GM12864 (cell line): ENCODE data around the gene TTC4.

Experiments used
- DNase-seq: peaks from one replicate; pipeline ENCODE4 v3.0.0-alpha.2; 2011; ENCODE audit warnings: low read depth
- H3K4me3 ChIP-seq: 2 replicates; pipeline ENCODE4 v1.5.1; 2011; ENCODE audit warnings: mild to moderate bottlenecking, low read depth, low read length, control low read depth
- TF ChIP-seq, protein P1 (sequence below): IDR thresholded peaks from 2 replicates; pipeline ENCODE4 v1.5.1; 2011; ENCODE audit warnings: low read depth, mild to moderate bottlenecking, moderate library complexity, low read length, control low read depth, inconsistent platforms; ENCODE audit errors: missing control alignments

TTC4 gene

DNA sequence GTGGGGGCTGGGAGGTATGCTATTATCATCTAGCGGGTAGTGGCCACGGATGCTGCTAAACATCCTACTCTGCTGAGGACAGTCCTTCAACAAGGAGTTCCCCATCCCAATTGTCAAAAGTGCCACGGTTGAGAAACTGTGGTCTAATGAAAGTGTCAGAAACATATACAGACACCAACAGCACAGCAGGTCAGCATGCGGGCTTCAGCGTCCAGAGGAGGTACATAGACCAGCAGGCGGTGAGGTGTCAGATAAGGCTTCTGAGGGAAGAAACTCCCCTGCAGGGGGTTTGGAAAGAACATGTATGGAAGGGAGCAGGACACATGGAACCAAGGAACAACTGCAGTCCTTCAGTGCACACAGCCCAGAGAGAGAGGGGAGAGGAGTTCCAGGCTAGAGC, 4.8 kb upstream of the TTC4 start:
- H3K4me3 ChIP-seq, result no peak overlapping the region
- DNase-seq, result no peak
- TF ChIP-seq, protein P1, sequence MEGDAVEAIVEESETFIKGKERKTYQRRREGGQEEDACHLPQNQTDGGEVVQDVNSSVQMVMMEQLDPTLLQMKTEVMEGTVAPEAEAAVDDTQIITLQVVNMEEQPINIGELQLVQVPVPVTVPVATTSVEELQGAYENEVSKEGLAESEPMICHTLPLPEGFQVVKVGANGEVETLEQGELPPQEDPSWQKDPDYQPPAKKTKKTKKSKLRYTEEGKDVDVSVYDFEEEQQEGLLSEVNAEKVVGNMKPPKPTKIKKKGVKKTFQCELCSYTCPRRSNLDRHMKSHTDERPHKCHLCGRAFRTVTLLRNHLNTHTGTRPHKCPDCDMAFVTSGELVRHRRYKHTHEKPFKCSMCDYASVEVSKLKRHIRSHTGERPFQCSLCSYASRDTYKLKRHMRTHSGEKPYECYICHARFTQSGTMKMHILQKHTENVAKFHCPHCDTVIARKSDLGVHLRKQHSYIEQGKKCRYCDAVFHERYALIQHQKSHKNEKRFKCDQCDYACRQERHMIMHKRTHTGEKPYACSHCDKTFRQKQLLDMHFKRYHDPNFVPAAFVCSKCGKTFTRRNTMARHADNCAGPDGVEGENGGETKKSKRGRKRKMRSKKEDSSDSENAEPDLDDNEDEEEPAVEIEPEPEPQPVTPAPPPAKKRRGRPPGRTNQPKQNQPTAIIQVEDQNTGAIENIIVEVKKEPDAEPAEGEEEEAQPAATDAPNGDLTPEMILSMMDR, result no peak

- H3K4me3 ChIP-seq, result no peak overlapping the region
- TF ChIP-seq, protein P1, result no peak
- DNase-seq, result no peak
These were observed 4.1 kb upstream of the TTC4 start for GRCh38 chr1:54711536-54711935.

DNA sequence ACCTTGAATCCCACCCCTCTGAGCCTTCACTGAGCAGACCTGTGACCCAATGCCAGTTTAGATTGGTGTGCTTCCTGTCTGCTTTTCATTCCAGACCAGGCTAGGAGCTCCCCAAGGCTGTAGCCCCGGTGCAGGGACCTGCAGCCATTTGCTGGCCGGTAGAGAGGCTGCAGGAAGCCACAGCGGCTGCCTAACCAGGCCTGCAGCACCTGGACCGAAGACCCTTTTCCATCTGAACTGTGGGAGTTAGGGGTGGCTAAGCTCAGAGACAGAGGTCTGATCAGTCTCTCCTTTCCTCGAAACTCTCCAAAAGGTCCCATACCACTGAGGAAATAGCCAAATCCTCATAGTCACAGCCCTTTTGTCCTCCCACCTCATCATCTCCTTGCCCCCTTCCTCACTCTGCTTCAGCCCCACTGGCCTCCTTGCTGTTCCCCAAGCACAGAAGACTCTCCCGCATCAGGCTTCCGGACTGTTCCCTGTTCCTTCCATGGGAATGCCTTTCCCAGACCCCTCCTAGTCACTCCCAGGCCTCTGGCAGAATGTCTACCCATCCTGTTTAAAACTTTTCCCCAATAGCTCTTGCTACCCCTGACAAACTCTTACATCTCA, 674 bp upstream of the TTC4 start:
- peak overlapping the region; percentile 96; the same call in 1 of the 2 replicates for H3K4me3 ChIP-seq
- TF ChIP-seq, protein P1, result no peak
- DNase-seq, result no peak

GRCh38 chr1:54716299-54717047, 812 bp downstream of the TTC4 start:
- DNase-seq, result peak; percentile 13

DNA sequence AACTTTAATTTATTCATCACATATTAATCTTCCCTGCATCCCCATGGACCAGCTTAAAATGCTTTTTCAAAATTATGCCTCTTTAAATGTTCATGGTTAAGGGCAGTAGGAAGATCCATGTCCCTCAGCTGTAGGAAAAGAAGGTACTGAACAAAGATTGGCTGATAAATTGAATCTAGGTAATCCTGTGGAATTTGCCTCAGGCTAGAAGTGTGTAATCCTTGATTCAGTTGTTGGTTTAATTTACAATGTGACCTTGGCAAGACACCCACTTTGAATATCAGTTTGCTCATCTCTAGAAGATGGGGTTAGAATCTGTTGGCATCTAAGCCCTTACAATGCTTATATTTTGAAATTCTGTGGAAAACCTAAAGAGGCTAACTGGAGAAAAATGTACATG, 6.1 kb downstream of the TTC4 start:
- no peak for DNase-seq
- no peak overlapping the region for H3K4me3 ChIP-seq
- TF ChIP-seq, protein P1, result no peak

More at GRCh38 chr1:54716299-54717047, 812 bp downstream of the TTC4 start:
- peak overlapping the region; percentile 96 for H3K4me3 ChIP-seq
- TF ChIP-seq, protein P1, result no peak

DNA sequence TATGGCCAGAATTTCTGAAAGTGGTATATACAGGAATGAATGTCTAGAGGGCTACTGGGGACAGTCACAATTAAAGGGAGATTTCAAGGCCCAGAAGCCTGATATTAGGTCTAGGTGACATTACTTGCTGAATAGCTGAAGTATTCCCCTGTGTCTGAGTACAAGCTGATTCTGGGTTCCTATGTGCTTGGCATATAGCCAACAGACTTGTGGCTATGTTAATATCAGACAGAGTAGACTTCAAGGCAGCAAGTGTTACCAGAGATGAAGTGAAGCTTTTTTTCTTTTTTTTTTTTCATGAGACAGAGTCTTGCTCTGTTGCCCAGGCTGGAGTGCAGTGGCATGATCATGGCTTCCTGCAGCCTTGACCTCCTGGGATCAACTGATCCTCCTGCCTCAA, 8.3 kb downstream of the TTC4 start:
- no peak overlapping the region for H3K4me3 ChIP-seq
- no peak for DNase-seq
- TF ChIP-seq, protein P1, result no peak
